ENCODE measurements around the gene GALK2.

Gene GALK2

GRCh38 chr15:49169880-49170597 is at the start of gene GALK2:
Gene GALK2 (plus strand): TSS chr15:49170247. CDS start chr15:49170323, 76 bp downstream.
- no peaks in the 10 kb centered on the region for H3F3A ChIP-seq (ENCODE audit: insufficient read depth)
- no peaks in the 10 kb centered on the region for H4K20me1 ChIP-seq (ENCODE audit: low read depth, low read length)
- no peaks in the 10 kb centered on the region for H3K9me3 ChIP-seq (ENCODE audit: insufficient read depth, low read length)
- H3K9ac ChIP-seq (ENCODE audit: low read length) = peak within 1 kb of the TSS; percentile 55
- H3K36me3 ChIP-seq (ENCODE audit: low read length) = no peaks in the 10 kb centered on the region
- H3K27ac ChIP-seq (ENCODE audit: low read depth, low read length) = 0 out of 2 replicates have a peak within 1 kb of the TSS, but pooled peaks have one; percentile 12
- H2AFZ ChIP-seq (ENCODE audit: low read depth, low read length, severe bottlenecking) = peak within 1 kb of the TSS; percentile 33
- H3K9me2 ChIP-seq (replicated peaks; ENCODE audit: insufficient read depth, low read length) = no peaks in the 10 kb centered on the region
- peak within 1 kb of the TSS; percentile 62 for H3K4me3 ChIP-seq (ENCODE audit: insufficient read depth, low read length, poor library complexity, severe bottlenecking)
- no peaks in the 10 kb centered on the region for H3K27me3 ChIP-seq (ENCODE audit: low read length)
- H3K4me2 ChIP-seq (ENCODE audit: low read depth, low read length, poor library complexity, severe bottlenecking) = peak within 1 kb of the TSS; percentile 90
- no peak for TF ChIP-seq EZH2phosphoT487 (conservative IDR thresholded peaks at IDR 0.05; ENCODE audit: low read length)
- TF ChIP-seq CTCF (IDR thresholded peaks at IDR 0.05; ENCODE audit: insufficient read depth, low read length, poor library complexity, severe bottlenecking) = no peak
- peaks cover 15% of the 10 kb centered on the region for H3K79me2 ChIP-seq (ENCODE audit: insufficient read depth, low read length)

- H3K4me2 ChIP-seq (ENCODE audit: low read depth, low read length, poor library complexity, severe bottlenecking) = no peak overlapping the region
- peaks cover 8% of the 10 kb centered on the region; the same call in 1 of the 2 replicates for H3K36me3 ChIP-seq (ENCODE audit: low read length)
- TF ChIP-seq CTCF (IDR thresholded peaks at IDR 0.05; ENCODE audit: insufficient read depth, low read length, poor library complexity, severe bottlenecking) = no peak
- TF ChIP-seq EZH2phosphoT487 (conservative IDR thresholded peaks at IDR 0.05; ENCODE audit: low read length) = no peak
- no peak overlapping the region for H3K9ac ChIP-seq (ENCODE audit: low read length)
- no peak overlapping the region for H3K4me3 ChIP-seq (ENCODE audit: insufficient read depth, low read length, poor library complexity, severe bottlenecking)
- no peak overlapping the region for H3K27ac ChIP-seq (ENCODE audit: low read depth, low read length)
- no peaks in the 10 kb centered on the region for H4K20me1 ChIP-seq (ENCODE audit: low read depth, low read length)
- no peaks in the 10 kb centered on the region for H3K79me2 ChIP-seq (ENCODE audit: insufficient read depth, low read length)
- H3K27me3 ChIP-seq (ENCODE audit: low read length) = no peaks in the 10 kb centered on the region
- H2AFZ ChIP-seq (ENCODE audit: low read depth, low read length, severe bottlenecking) = no peak overlapping the region
- H3F3A ChIP-seq (ENCODE audit: insufficient read depth) = peaks cover 5% of the 10 kb centered on the region; the same call in 1 of the 2 replicates
- H3K9me2 ChIP-seq (replicated peaks; ENCODE audit: insufficient read depth, low read length) = no peaks in the 10 kb centered on the region
- no peaks in the 10 kb centered on the region for H3K9me3 ChIP-seq (ENCODE audit: insufficient read depth, low read length)
Measured at GRCh38 chr15:49120832-49121231, 49.2 kb upstream of the GALK2 start.

GRCh38 chr15:49121901-49122300 is 48.1 kb upstream of the GALK2 start:
- peaks cover 12% of the 10 kb centered on the region; the same call in 1 of the 2 replicates for H3K36me3 ChIP-seq (ENCODE audit: low read length)
- peaks cover 3% of the 10 kb centered on the region; the same call in 1 of the 2 replicates for H4K20me1 ChIP-seq (ENCODE audit: low read depth, low read length)

More at GRCh38 chr15:49121901-49122300, 48.1 kb upstream of the GALK2 start:
- no peaks in the 10 kb centered on the region for H3K27me3 ChIP-seq (ENCODE audit: low read length)
- no peak overlapping the region for H3K4me2 ChIP-seq (ENCODE audit: low read depth, low read length, poor library complexity, severe bottlenecking)
- no peak overlapping the region for H3K4me3 ChIP-seq (ENCODE audit: insufficient read depth, low read length, poor library complexity, severe bottlenecking)
- H3F3A ChIP-seq (ENCODE audit: insufficient read depth) = peaks cover 6% of the 10 kb centered on the region; the same call in 1 of the 2 replicates
- TF ChIP-seq CTCF (IDR thresholded peaks at IDR 0.05; ENCODE audit: insufficient read depth, low read length, poor library complexity, severe bottlenecking) (no peak), EZH2phosphoT487 (conservative IDR thresholded peaks at IDR 0.05; ENCODE audit: low read length) (no peak)
- no peak overlapping the region for H2AFZ ChIP-seq (ENCODE audit: low read depth, low read length, severe bottlenecking)
- H3K9me2 ChIP-seq (replicated peaks; ENCODE audit: insufficient read depth, low read length) = no peaks in the 10 kb centered on the region
- no peaks in the 10 kb centered on the region for H3K9me3 ChIP-seq (ENCODE audit: insufficient read depth, low read length)
- no peak overlapping the region for H3K9ac ChIP-seq (ENCODE audit: low read length)
- no peak overlapping the region for H3K27ac ChIP-seq (ENCODE audit: low read depth, low read length)
- H3K79me2 ChIP-seq (ENCODE audit: insufficient read depth, low read length) = no peaks in the 10 kb centered on the region
